SK-N-MC (cell line): ENCODE data around the gene TRIM44.
"Not testable (repeated sequence)": the region's sequence is repeated elsewhere in the genome, so short reads cannot be mapped to it uniquely, and the experiment has no call there.

ENCODE experiments used
- DNase-seq: peaks from one replicate; pipeline ENCODE4 v3.0.0-alpha.2; 2011; ENCODE audit warnings: low read depth, low spot score
- H3K27ac ChIP-seq: fragments of 200-600 bp; sonication (generic); 2 replicates; pipeline ENCODE4 v1.5.1; 2016; ENCODE audit warnings: mixed run types
- H3K36me3 ChIP-seq: fragments of 200-600 bp; sonication (generic); 2 replicates; pipeline ENCODE4 v1.6.1; 2017; ENCODE audit warnings: antibody characterized with exemption, low read length, mixed read lengths; ENCODE audit not compliant: insufficient read depth
- H3K4me3 ChIP-seq: fragments of 200-600 bp; sonication (generic); 2 replicates; pipeline ENCODE4 v1.5.1; 2016
- H3K9ac ChIP-seq: fragments of 200-600 bp; sonication (generic); 2 replicates; pipeline ENCODE4 v1.8.0; 2017; ENCODE audit warnings: mixed run types, mixed read lengths; ENCODE audit not compliant: insufficient read length
- H3K9me3 ChIP-seq: fragments of 200-600 bp; sonication (generic); 2 replicates; pipeline ENCODE4 v1.6.1; 2017; ENCODE audit warnings: low read depth, mild to moderate bottlenecking, antibody characterized with exemption, low read length, moderate library complexity, mixed read lengths
- EZH2 ChIP-seq: fragments of 200-600 bp; sonication (generic); IDR thresholded peaks from one replicate; pipeline ENCODE4 v1.6.1; 2017; ENCODE audit warnings: antibody characterized with exemption
- FOXP2 ChIP-seq: optimal IDR thresholded peaks from 2 replicates; pipeline ENCODE3; 2011; ENCODE audit warnings: mild to moderate bottlenecking, moderate library complexity; ENCODE audit not compliant: insufficient read depth; ENCODE audit errors: extremely low read length, control extremely low read depth
- POLR2AphosphoS5 ChIP-seq: IDR thresholded peaks from 2 replicates; pipeline ENCODE4 v1.6.1; 2012; ENCODE audit warnings: mild to moderate bottlenecking, low read depth, low read length, borderline replicate concordance

Gene TRIM44

DNA sequence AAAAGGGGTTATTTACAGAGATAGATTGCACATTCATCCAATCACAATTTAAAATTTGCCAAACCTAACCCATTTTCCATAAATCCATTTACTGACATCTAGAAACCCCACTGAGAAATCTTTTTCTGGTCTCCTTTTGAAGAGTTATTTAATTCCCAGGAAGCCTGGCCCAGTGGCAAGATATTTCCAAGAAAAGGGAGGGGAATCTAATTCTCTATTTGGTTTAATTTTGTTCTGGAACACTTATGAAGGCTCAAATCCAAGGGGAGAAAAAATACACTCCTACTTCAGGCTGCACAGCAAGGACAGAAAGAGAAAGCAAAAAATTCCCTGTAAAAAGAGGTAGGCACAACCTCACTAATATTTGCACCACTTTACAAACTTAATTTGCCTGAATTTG is 193.1 kb downstream of the TRIM44 start:
- H3K36me3 ChIP-seq = no peaks in the 10 kb centered on the region
- no peak overlapping the region for H3K9ac ChIP-seq
- no peak overlapping the region for H3K4me3 ChIP-seq
- H3K27ac ChIP-seq = no peak overlapping the region
- no peak for DNase-seq
- no peak for TF ChIP-seq FOXP2
- TF ChIP-seq EZH2 = no peak
- no peak for TF ChIP-seq POLR2AphosphoS5
- no peaks in the 10 kb centered on the region for H3K9me3 ChIP-seq

- no peak for DNase-seq
- Histone ChIP-seq H3K27ac (no peak overlapping the region), H3K9me3 (no peaks in the 10 kb centered on the region), H3K4me3 (no peak overlapping the region), H3K36me3 (no peaks in the 10 kb centered on the region), H3K9ac (no peak overlapping the region)
- no peak for TF ChIP-seq EZH2
Observed at GRCh38 chr11:35856259-35856658, 193.7 kb downstream of the TRIM44 start.

DNA sequence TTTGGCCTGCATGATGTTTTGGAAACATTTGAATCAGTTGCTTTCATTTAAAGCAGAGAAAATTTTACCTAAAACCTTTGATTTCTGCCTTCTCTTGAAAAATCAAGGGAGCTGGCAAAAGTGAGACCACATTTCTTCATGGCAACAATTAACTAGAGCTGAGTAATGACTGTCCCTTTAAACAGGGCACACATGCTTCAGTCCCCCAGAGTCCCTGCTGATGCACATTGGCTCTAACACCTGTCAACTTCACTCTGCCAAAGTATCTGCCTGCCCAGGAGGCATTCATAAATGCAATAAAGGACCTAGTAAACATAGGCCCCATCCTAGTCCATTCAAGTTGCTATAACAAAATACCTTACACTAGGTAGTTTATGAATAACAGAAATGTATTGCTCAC is 194.2 kb downstream of the TRIM44 start:
- Histone ChIP-seq H3K9me3 (no peaks in the 10 kb centered on the region), H3K36me3 (no peaks in the 10 kb centered on the region), H3K4me3 (no peak overlapping the region), H3K9ac (no peak overlapping the region), H3K27ac (no peak overlapping the region)
- TF ChIP-seq POLR2AphosphoS5 (no peak), FOXP2 (no peak), EZH2 (no peak)
- no peak for DNase-seq

DNA sequence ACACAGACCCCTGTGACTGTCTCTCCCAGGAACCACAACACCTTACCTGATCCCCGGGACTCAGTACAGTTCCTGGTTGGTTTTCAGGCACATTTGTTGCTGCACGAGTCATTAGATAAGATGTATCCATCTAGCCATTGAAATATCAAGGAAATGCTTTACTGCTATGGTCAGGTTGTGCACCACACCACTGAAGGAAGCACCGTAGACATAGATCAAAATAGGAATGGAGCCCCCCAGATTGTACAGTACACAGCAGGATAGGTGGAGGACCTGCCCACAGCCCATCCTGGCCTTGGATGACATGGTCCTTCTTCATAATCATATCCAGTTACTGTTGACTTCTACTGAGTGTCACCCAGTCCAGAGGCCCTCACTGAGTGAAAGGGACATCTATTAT is 195.3 kb downstream of the TRIM44 start:
- no peak overlapping the region for H3K4me3 ChIP-seq
- TF ChIP-seq POLR2AphosphoS5 (no peak), EZH2 (no peak), FOXP2 (no peak)
- no peaks in the 10 kb centered on the region for H3K36me3 ChIP-seq
- DNase-seq = no peak
- H3K9me3 ChIP-seq = no peaks in the 10 kb centered on the region
- no peak overlapping the region for H3K27ac ChIP-seq
- H3K9ac ChIP-seq = no peak overlapping the region

DNA sequence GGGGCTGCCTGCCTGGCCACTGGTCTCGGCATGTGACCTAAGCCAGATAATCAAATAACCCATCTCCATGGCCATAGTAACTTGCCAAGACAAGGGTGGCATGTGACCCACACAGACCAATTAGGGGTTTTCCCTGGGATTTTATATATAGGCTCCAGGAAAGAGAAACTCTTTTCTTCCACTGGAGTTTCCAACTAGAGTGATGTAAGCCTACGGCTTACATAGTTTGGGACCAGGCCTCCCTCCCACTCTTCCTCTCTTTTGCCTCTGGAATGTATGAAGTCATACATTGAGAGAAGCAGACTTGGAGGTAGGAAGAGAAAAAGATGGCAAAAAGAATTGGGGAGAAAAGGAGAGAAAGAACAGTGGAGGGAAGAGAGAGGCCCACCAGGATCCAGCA is 196.7 kb downstream of the TRIM44 start:
- TF ChIP-seq EZH2 (no peak), POLR2AphosphoS5 (no peak), FOXP2 (no peak)
- no peak overlapping the region for H3K4me3 ChIP-seq
- no peak overlapping the region for H3K9ac ChIP-seq
- no peaks in the 10 kb centered on the region for H3K9me3 ChIP-seq
- H3K27ac ChIP-seq = no peak overlapping the region
- no peaks in the 10 kb centered on the region for H3K36me3 ChIP-seq
- DNase-seq = no peak

DNA sequence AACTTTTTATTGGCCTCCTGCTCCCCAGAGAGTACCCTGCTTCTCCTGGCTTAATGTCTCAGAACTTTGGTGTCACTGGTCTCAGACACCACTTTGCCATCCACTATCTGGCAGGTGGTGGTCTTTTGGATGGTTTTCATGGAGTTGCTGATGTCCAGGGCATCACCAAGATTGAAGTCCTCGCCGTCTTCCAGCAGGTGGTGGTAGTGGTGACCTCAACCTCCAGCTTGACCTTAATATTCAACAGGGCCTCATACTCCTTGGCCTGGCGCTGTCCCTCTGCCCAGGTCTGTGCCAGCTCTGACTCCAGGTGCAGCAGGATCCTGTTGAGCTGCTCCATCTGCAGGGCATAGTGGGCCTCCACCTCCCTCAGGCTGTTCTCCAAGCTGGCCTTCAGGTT is 197.6 kb downstream of the TRIM44 start:
- not testable (repeated sequence) for DNase-seq, H3K36me3 ChIP-seq, H3K9me3 ChIP-seq

DNA sequence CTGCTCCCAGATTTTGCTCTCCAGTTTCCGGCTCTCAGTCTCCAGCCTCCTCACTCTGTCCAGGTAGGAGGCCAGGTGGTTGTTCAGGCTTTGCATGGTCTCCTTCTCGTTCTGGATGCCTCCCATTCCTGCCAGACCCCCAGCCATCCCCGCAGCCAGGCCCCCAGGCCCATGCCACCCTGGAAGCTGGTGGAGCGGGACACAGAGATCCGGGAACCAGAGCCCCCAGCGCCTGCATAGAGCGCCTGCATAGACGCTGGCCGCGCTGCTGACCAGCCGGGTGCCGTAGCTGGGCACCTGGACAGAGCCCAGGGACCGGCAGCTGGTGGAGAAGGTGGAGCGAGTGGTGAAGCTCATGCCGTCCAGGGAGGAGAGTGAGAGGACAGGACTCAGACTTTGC is 198.6 kb downstream of the TRIM44 start:
- H3K9ac ChIP-seq = no peak overlapping the region

More for the DNA sequence above, 197.6 kb downstream of the TRIM44 start:
- not testable (repeated sequence) for H3K27ac ChIP-seq, H3K4me3 ChIP-seq, H3K9ac ChIP-seq

GRCh38 chr11:35862666-35863065 is 200.1 kb downstream of the TRIM44 start:
- no peak overlapping the region for H3K4me3 ChIP-seq
- DNase-seq = no peak
- TF ChIP-seq FOXP2 (no peak), EZH2 (no peak), POLR2AphosphoS5 (no peak)

More for the DNA sequence above, 198.6 kb downstream of the TRIM44 start:
- no peak for DNase-seq
- no peaks in the 10 kb centered on the region for H3K36me3 ChIP-seq
- no peak overlapping the region for H3K27ac ChIP-seq
- H3K4me3 ChIP-seq = no peak overlapping the region
- TF ChIP-seq POLR2AphosphoS5 (no peak), EZH2 (no peak), FOXP2 (no peak)
- no peaks in the 10 kb centered on the region for H3K9me3 ChIP-seq

GRCh38 chr11:35864131-35864530 is 201.6 kb downstream of the TRIM44 start:
- Histone ChIP-seq H3K27ac (no peak overlapping the region), H3K36me3 (no peaks in the 10 kb centered on the region), H3K4me3 (no peak overlapping the region), H3K9me3 (no peaks in the 10 kb centered on the region), H3K9ac (no peak overlapping the region)
- TF ChIP-seq POLR2AphosphoS5 (no peak), EZH2 (no peak), FOXP2 (no peak)
- DNase-seq = no peak

More at GRCh38 chr11:35862666-35863065, 200.1 kb downstream of the TRIM44 start:
- Histone ChIP-seq H3K9me3 (no peaks in the 10 kb centered on the region), H3K36me3 (no peaks in the 10 kb centered on the region), H3K9ac (no peak overlapping the region), H3K27ac (no peak overlapping the region)
